A673 (cell line): ENCODE measurements around the gene ZFTA.

ENCODE experiments used
- EZH2 ChIP-seq: fragments of 200-600 bp; sonication (generic); IDR thresholded peaks from 2 replicates; pipeline ENCODE4 v1.6.1; 2017; ENCODE audit warnings: borderline replicate concordance, low read depth, mild to moderate bottlenecking, mixed read lengths, antibody characterized with exemption, low read length; ENCODE audit not compliant: poor library complexity, severe bottlenecking
- TF ChIP-seq, protein P1 (sequence below): fragments of 300-800, 200-600 bp; sonication (generic); conservative IDR thresholded peaks from 2 replicates; pipeline ENCODE4 v1.5.1; 2017; ENCODE audit warnings: low read depth, mild to moderate bottlenecking, antibody characterized with exemption, low read length, moderate library complexity, mixed read lengths

DNA sequence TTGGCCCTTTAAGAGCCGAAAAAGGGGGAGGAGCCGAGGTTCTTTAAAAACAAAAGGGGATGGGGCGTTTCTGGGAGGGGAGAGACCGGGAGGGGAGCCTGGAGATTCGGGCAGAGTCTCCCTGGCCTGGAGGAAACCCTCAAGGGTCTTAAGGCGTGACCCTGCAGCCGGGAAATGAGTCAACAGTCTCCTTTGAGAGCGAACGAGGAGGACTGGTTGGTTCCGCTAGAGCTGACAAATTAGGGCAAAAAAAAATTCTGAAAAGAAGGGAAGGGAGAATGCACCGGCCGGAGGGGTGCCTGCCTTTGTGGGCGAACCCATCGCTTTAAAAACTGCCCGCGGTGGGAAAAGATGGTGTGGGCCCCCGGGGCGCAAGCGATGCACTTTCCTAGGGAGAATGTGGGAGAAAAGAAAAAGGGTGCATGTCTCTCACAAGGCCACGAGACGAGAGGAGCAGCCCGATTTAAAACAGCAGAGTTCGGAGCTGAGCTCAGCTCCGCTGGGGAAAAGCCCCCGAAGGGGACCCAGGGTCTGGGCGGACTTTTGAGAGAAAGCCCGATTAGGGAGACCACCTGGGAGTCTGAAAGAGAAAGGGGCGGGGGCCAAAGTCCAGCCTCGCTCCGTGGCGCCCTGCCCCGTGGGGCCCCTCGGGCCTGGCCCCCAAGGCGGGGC is 874 bp downstream of the ZFTA start:
- TF ChIP-seq, protein P1, sequence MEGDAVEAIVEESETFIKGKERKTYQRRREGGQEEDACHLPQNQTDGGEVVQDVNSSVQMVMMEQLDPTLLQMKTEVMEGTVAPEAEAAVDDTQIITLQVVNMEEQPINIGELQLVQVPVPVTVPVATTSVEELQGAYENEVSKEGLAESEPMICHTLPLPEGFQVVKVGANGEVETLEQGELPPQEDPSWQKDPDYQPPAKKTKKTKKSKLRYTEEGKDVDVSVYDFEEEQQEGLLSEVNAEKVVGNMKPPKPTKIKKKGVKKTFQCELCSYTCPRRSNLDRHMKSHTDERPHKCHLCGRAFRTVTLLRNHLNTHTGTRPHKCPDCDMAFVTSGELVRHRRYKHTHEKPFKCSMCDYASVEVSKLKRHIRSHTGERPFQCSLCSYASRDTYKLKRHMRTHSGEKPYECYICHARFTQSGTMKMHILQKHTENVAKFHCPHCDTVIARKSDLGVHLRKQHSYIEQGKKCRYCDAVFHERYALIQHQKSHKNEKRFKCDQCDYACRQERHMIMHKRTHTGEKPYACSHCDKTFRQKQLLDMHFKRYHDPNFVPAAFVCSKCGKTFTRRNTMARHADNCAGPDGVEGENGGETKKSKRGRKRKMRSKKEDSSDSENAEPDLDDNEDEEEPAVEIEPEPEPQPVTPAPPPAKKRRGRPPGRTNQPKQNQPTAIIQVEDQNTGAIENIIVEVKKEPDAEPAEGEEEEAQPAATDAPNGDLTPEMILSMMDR: no peak
- no peak for TF ChIP-seq EZH2
